Left lung (tissue), 10 donors: Measurements from ENCODE around the gene FAM234B. TPM values are rescaled to one million over a fixed set of nuclear protein-coding genes. Genes with fewer than 3 reads are reported as not detected.

ENCODE experiments used
- ATAC-seq: fragments of 200-7000 bp; cut with Tn5 transposase; one replicate; pipeline ENCODE4 v1.9.1; 2020; ENCODE audit warnings: moderate library complexity
- DNase-seq, 4 donors: peaks; one replicate each; pipeline ENCODE4 v3.0.0-alpha.2; 2013 to 2020
- H3K27ac ChIP-seq, 2 donors: fragments of 200-600 bp; sonication (generic) in 1 of 2; one replicate each; pipeline versions ENCODE4 v1.5.0 to v1.8.0; 2020 to 2021
- H3K27me3 ChIP-seq, 2 donors: fragments of 200-600 bp; sonication (generic) in 1 of 2; one replicate each; pipeline versions ENCODE4 v1.5.0 to v1.8.0; 2020 to 2021
- H3K36me3 ChIP-seq, 2 donors: fragments of 200-600 bp; sonication (generic) in 1 of 2; one replicate each; pipeline versions ENCODE4 v1.5.0 to v1.8.0; 2020 to 2021
- H3K4me1 ChIP-seq, 2 donors: fragments of 200-600 bp; one replicate each; pipeline ENCODE4 v1.8.0; 2021
- H3K4me3 ChIP-seq, 2 donors: fragments of 200-600 bp; sonication (generic) in 1 of 2; one replicate each; pipeline versions ENCODE4 v1.5.0 to v1.8.0; 2020 to 2021; ENCODE audit warnings: mild to moderate bottlenecking in 1 of 2
- H3K9me3 ChIP-seq, 2 donors: fragments of 200-600 bp; sonication (generic) in 1 of 2; one replicate each; pipeline versions ENCODE4 v1.5.0 to v1.8.0; 2020 to 2021
- CTCF ChIP-seq, 2 donors: fragments of 200-600 bp; sonication (generic) in 1 of 2; IDR thresholded peaks; one replicate each; pipeline versions ENCODE4 v1.5.0 to v1.8.0; 2021; ENCODE audit warnings: antibody characterized with exemption in 2 of 2
- intact Hi-C, 2 donors: fragments of 100-400 bp; cut with DNase I; formaldehyde crosslinking; loops; one replicate each; pipeline versions ENCODE4 v1.11.2 to v1.14.2; 2022
- polyA plus RNA-seq, 6 donors: library from polyadenylated mRNA; unstranded; fragments of 120-200 nt; gene quantifications; one replicate each; pipeline ENCODE4 v1.2.1, GENCODE V29; 2013; ENCODE audit not compliant: insufficient read length in 6 of 6
- total RNA-seq, 2 donors: library from RNA; stranded (reverse); fragmentation: NEBNext Ultra II Directional; extraction: Animal tissue kit (Norgen Biotek cat#: 25700); gene quantifications; one replicate each; pipeline ENCODE4 v1.2.1, GENCODE V29; 2021
- donor health status: DM: no; HTN: yes; CAD: no.
- donor health status: DM: no; HTN: no; CAD: no.

FAM234B gene
- total and polyA plus RNA-seq, 8 donors: 7.3 to 11.0 (median 8.9) TPM

DNA sequence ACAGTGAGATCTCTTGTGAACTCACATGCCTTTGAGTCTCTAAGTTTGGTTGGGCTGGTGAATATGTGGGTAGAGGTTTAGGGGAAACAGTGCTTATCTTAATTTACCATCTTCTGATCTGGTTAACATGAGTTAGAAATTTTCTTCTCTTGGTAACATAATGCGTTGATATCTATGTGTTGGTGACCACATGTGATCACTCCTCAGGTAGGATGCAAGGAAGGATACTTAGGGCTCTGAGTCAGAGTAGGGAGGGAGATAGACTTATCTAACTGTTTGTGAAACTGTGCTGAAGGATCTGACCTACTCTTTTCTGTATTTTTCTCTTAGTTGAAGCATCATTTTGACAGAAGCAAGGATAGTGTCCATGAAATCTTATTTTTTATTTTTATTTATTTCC lies 23.1 kb downstream of the FAM234B start:
- H3K27me3 ChIP-seq: no peaks in the 10 kb centered on the region
- peaks cover 0 to 51% of the 10 kb centered on the region in 2 donors for H3K36me3 ChIP-seq
- DNase-seq (no peak), ATAC-seq (no peak)
- H3K4me1 ChIP-seq: no peaks in the 10 kb centered on the region
- no peaks in the 10 kb centered on the region for H3K9me3 ChIP-seq
- no peak overlapping the region for H3K4me3 ChIP-seq
- intact Hi-C loops: no loop called here
- no peak overlapping the region for H3K27ac ChIP-seq
- TF ChIP-seq CTCF (IDR thresholded peaks at IDR 0.05): no peak

DNA sequence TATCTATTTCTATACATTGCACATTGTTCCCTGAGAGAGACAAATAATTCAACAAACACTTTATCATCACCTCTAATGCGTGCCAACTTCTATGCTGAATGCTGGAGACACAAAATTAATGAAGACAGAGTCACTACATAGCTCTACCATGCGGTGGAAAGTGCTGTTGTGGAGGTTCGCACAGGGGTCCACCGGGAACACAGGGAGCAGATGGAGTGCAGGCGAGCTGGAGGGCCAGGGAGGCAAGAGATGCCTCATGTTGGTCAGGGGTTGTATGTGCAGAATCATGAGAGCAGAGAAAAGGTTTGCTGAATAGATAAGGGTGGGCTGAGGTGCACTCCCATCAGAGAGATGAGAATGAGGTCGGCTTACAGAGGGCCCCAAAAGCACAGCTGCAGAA lies 25.2 kb downstream of the FAM234B start:
- H3K4me1 ChIP-seq: no peaks in the 10 kb centered on the region
- ATAC-seq (no peak), DNase-seq (no peak)
- no peak for TF ChIP-seq CTCF (IDR thresholded peaks at IDR 0.05)
- peaks cover 0 to 47% of the 10 kb centered on the region in 2 donors for H3K36me3 ChIP-seq
- H3K27me3 ChIP-seq: no peaks in the 10 kb centered on the region
- no peak overlapping the region for H3K4me3 ChIP-seq
- no peak overlapping the region for H3K27ac ChIP-seq
- no peaks in the 10 kb centered on the region for H3K9me3 ChIP-seq
- intact Hi-C loops: no loop called here

GRCh38 chr12:13071305-13072280 lies 27.4 kb downstream of the FAM234B start:
- Histone ChIP-seq H3K4me1 (no peaks in the 10 kb centered on the region), H3K4me3 (no peak overlapping the region), H3K36me3 (peaks cover 0 to 56% of the 10 kb centered on the region in 2 donors), H3K9me3 (no peaks in the 10 kb centered on the region), H3K27ac (no peak overlapping the region), H3K27me3 (no peaks in the 10 kb centered on the region)
- ATAC-seq (no peak), DNase-seq (no peak)
- intact Hi-C loops: no loop called here
- no peak for TF ChIP-seq CTCF (IDR thresholded peaks at IDR 0.05)

DNA sequence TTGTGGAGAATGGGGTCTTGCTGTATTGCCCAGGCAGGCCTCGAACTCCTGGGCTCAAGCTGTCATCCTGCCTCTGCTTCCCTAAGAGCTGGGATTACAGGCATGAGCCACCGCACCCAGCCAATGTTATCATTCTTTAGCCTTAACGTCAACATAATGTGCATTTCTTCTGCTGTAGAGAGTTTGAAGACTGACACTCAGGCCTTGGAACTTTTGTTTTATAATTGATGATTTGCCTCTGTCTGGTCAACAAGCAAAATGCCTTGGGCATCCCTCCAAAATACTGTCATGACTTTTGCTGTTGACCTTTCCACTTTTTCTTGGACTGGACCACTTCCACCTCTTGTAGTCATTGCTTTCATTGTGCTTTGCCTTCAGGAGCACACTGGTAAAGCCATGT lies 29.0 kb downstream of the FAM234B start:
- no peak overlapping the region for H3K27ac ChIP-seq
- H3K36me3 ChIP-seq: peaks cover 0 to 54% of the 10 kb centered on the region in 2 donors
- H3K4me1 ChIP-seq: no peaks in the 10 kb centered on the region
- no peak for ATAC-seq
- no peak overlapping the region for H3K4me3 ChIP-seq
- H3K9me3 ChIP-seq: no peaks in the 10 kb centered on the region
- DNase-seq: no peak
- TF ChIP-seq CTCF (IDR thresholded peaks at IDR 0.05): no peak
- intact Hi-C loops: no loop called here
- no peaks in the 10 kb centered on the region for H3K27me3 ChIP-seq

GRCh38 chr12:13074396-13075117 lies 30.4 kb downstream of the FAM234B start:
- ATAC-seq (peak; percentile 74), DNase-seq (no peak)
- Histone ChIP-seq H3K4me1 (no peaks in the 10 kb centered on the region), H3K27ac (no peak overlapping the region), H3K9me3 (no peaks in the 10 kb centered on the region), H3K27me3 (no peaks in the 10 kb centered on the region), H3K36me3 (peaks cover 0 to 40% of the 10 kb centered on the region in 2 donors), H3K4me3 (no peak overlapping the region)
- intact Hi-C loops: no loop called here
- TF ChIP-seq CTCF (IDR thresholded peaks at IDR 0.05): no peak
